Activated CD4-positive, alpha-beta T cell treated with anti-CD3 and anti-CD28 coated beads for 24 hours (primary cell): ENCODE results near the gene MLLT1.

Source experiments
- DNase-seq, 2 donors: peaks; one replicate each; pipeline ENCODE4 v3.0.0-alpha.2; 2020; ENCODE audit warnings: low read depth in 2 of 2

Gene MLLT1

GRCh38 chr19:6274756-6275155 is 5.0 kb downstream of the MLLT1 start:
- no peak for DNase-seq

- DNase-seq, result no peak
Observed at GRCh38 chr19:6273701-6274601, 5.8 kb downstream of the MLLT1 start.

GRCh38 chr19:6272913-6273600 is 6.7 kb downstream of the MLLT1 start:
- no peak for DNase-seq

- no peak for DNase-seq
Observed at GRCh38 chr19:6272411-6272791, 7.4 kb downstream of the MLLT1 start.

GRCh38 chr19:6271721-6272410 is 7.9 kb downstream of the MLLT1 start:
- no peak for DNase-seq

GRCh38 chr19:6271251-6271650 is 8.5 kb downstream of the MLLT1 start:
- DNase-seq, result no peak

GRCh38 chr19:6270822-6271221 is 9.0 kb downstream of the MLLT1 start:
- no peak for DNase-seq

GRCh38 chr19:6270076-6270745 is 9.6 kb downstream of the MLLT1 start:
- no peak for DNase-seq

GRCh38 chr19:6269101-6269886 is 10.5 kb downstream of the MLLT1 start:
- no peak for DNase-seq

- no peak for DNase-seq
Observed at GRCh38 chr19:6268382-6268771, 11.4 kb downstream of the MLLT1 start.

- DNase-seq, result no peak
Observed at GRCh38 chr19:6267552-6268381, 12.0 kb downstream of the MLLT1 start.

GRCh38 chr19:6264803-6265202 is 15.0 kb downstream of the MLLT1 start:
- DNase-seq, result no peak

- DNase-seq, result no peak
Observed at GRCh38 chr19:6263735-6264444, 15.9 kb downstream of the MLLT1 start.

GRCh38 chr19:6263306-6263705 is 16.5 kb downstream of the MLLT1 start:
- DNase-seq, result no peak

- no peak for DNase-seq
Observed at GRCh38 chr19:6262519-6262918, 17.3 kb downstream of the MLLT1 start.

GRCh38 chr19:6261883-6262282 is 17.9 kb downstream of the MLLT1 start:
- DNase-seq, result no peak

- no peak for DNase-seq
Observed at GRCh38 chr19:6260912-6261650, 18.7 kb downstream of the MLLT1 start.

- DNase-seq, result no peak
Observed at GRCh38 chr19:6260376-6260775, 19.4 kb downstream of the MLLT1 start.

- DNase-seq, result no peak
Observed at GRCh38 chr19:6259312-6259861, 20.4 kb downstream of the MLLT1 start.
